ENCODE results near the gene PRKD3. TPM values are rescaled to one million over a fixed set of nuclear protein-coding genes. Genes with fewer than 3 reads are reported as not detected.

PRKD3 gene
- total RNA-seq, 2 experiments from 2014 or later, result 9.3 to 13.4 TPM

- H3K27ac Mint-ChIP-seq, result no peak overlapping the region
- H3K27me3 Mint-ChIP-seq, result peaks cover 67% of the 10 kb centered on the region
- no peaks in the 10 kb centered on the region for H3K9me3 Mint-ChIP-seq
- H3K36me3 Mint-ChIP-seq (ENCODE audit: low read depth), result no peaks in the 10 kb centered on the region
- no peaks in the 10 kb centered on the region for H3K4me1 Mint-ChIP-seq
- ChIA-PET CTCF (interaction anchor here (2.1 kb wide), 1 partner anchor 16 kb away, joined by 4 read pairs; no protein-coding TSS in a partner anchor), POLR2A (no interaction called here)
- no peak overlapping the region for H3K4me3 Mint-ChIP-seq
- no peak for DNase-seq
These were observed 13.1 kb upstream of the PRKD3 start for GRCh38 chr2:37337620-37338280.

GRCh38 chr2:37335604-37336003 is 11.0 kb upstream of the PRKD3 start:
- no peak overlapping the region for H3K4me3 Mint-ChIP-seq
- no peaks in the 10 kb centered on the region for H3K4me1 Mint-ChIP-seq
- peaks cover 64% of the 10 kb centered on the region for H3K27me3 Mint-ChIP-seq
- H3K9me3 Mint-ChIP-seq, result no peaks in the 10 kb centered on the region
- CTCF ChIA-PET, result interaction anchor here (1.1 to 1.3 kb wide), 2 partner anchors 10 to 32 kb away, joined by 3 read pairs; no protein-coding TSS in a partner anchor
- no peak overlapping the region for H3K27ac Mint-ChIP-seq
- POLR2A ChIA-PET, result no interaction called here
- DNase-seq, result no peak
- H3K36me3 Mint-ChIP-seq (ENCODE audit: low read depth), result no peaks in the 10 kb centered on the region

GRCh38 chr2:37333256-37333655 is 8.6 kb upstream of the PRKD3 start:
- no peak overlapping the region for H3K4me3 Mint-ChIP-seq
- H3K27ac Mint-ChIP-seq, result no peak overlapping the region
- no peaks in the 10 kb centered on the region for H3K4me1 Mint-ChIP-seq
- H3K27me3 Mint-ChIP-seq, result peaks cover 51% of the 10 kb centered on the region
- H3K9me3 Mint-ChIP-seq, result no peaks in the 10 kb centered on the region
- no peak for DNase-seq
- POLR2A ChIA-PET, result no interaction called here
- CTCF ChIA-PET, result no interaction called here
- H3K36me3 Mint-ChIP-seq (ENCODE audit: low read depth), result no peaks in the 10 kb centered on the region

- no peak overlapping the region for H3K27ac Mint-ChIP-seq
- H3K36me3 Mint-ChIP-seq (ENCODE audit: low read depth), result no peaks in the 10 kb centered on the region
- no peak overlapping the region for H3K4me3 Mint-ChIP-seq
- CTCF ChIA-PET, result no interaction called here
- H3K27me3 Mint-ChIP-seq, result peaks cover 51% of the 10 kb centered on the region
- no peaks in the 10 kb centered on the region for H3K4me1 Mint-ChIP-seq
- POLR2A ChIA-PET, result no interaction called here
- no peak for DNase-seq
- no peaks in the 10 kb centered on the region for H3K9me3 Mint-ChIP-seq
These were observed 7.9 kb upstream of the PRKD3 start for GRCh38 chr2:37332560-37332959.

GRCh38 chr2:37330681-37331080 is 6.0 kb upstream of the PRKD3 start:
- no peak overlapping the region for H3K4me3 Mint-ChIP-seq
- POLR2A ChIA-PET, result no interaction called here
- CTCF ChIA-PET, result interaction anchor here (1.0 kb wide), 1 partner anchor 12 kb away, joined by 3 read pairs; no protein-coding TSS in a partner anchor

GRCh38 chr2:37326866-37327634 is 2.4 kb upstream of the PRKD3 start:
- Mint-ChIP-seq H3K27ac (no peak overlapping the region), H3K4me3 (no peak overlapping the region), H3K4me1 (peaks cover 16% of the 10 kb centered on the region), H3K36me3 (ENCODE audit: low read depth) (peaks cover 3% of the 10 kb centered on the region), H3K27me3 (peaks cover 53% of the 10 kb centered on the region), H3K9me3 (no peaks in the 10 kb centered on the region)
- ChIA-PET POLR2A (no interaction called here), CTCF (interaction anchor here (0.9 kb wide), 1 partner anchor 21 kb away, joined by 3 read pairs; no protein-coding TSS in a partner anchor)
- DNase-seq, result no peak

More at GRCh38 chr2:37330681-37331080, 6.0 kb upstream of the PRKD3 start:
- Mint-ChIP-seq H3K36me3 (ENCODE audit: low read depth) (no peaks in the 10 kb centered on the region), H3K27me3 (peaks cover 60% of the 10 kb centered on the region), H3K9me3 (no peaks in the 10 kb centered on the region), H3K4me1 (no peaks in the 10 kb centered on the region), H3K27ac (no peak overlapping the region)
- DNase-seq, result no peak

- POLR2A ChIA-PET, result interaction anchor here (0.6 kb wide), 1 partner anchor 87 kb away, joined by 8 read pairs; no protein-coding TSS in a partner anchor
- CTCF ChIA-PET, result interaction anchor here (1.3 kb wide), 1 partner anchor 10 kb away, joined by 3 read pairs; no protein-coding TSS in a partner anchor
- H3K9me3 Mint-ChIP-seq, result no peaks in the 10 kb centered on the region
These were observed 1.7 kb upstream of the PRKD3 start for GRCh38 chr2:37326285-37326684.

GRCh38 chr2:37325625-37326071 is 1.0 kb upstream of the PRKD3 start:
- Mint-ChIP-seq H3K27ac (no peak overlapping the region), H3K4me3 (peak overlapping the region; percentile 70), H3K4me1 (peaks cover 21% of the 10 kb centered on the region), H3K9me3 (no peaks in the 10 kb centered on the region), H3K36me3 (ENCODE audit: low read depth) (peaks cover 3% of the 10 kb centered on the region), H3K27me3 (peaks cover 48% of the 10 kb centered on the region)
- no peak for DNase-seq
- CTCF ChIA-PET, result interaction anchor here (1.3 kb wide), 1 partner anchor 10 kb away, joined by 3 read pairs; no protein-coding TSS in a partner anchor
- POLR2A ChIA-PET, result interaction anchor here (0.6 kb wide), 1 partner anchor 87 kb away, joined by 8 read pairs; no protein-coding TSS in a partner anchor

More at GRCh38 chr2:37326285-37326684, 1.7 kb upstream of the PRKD3 start:
- H3K36me3 Mint-ChIP-seq (ENCODE audit: low read depth), result peaks cover 3% of the 10 kb centered on the region
- peaks cover 20% of the 10 kb centered on the region for H3K4me1 Mint-ChIP-seq
- H3K27ac Mint-ChIP-seq, result no peak overlapping the region
- peaks cover 53% of the 10 kb centered on the region for H3K27me3 Mint-ChIP-seq
- H3K4me3 Mint-ChIP-seq, result no peak overlapping the region
- DNase-seq, result no peak

DNA sequence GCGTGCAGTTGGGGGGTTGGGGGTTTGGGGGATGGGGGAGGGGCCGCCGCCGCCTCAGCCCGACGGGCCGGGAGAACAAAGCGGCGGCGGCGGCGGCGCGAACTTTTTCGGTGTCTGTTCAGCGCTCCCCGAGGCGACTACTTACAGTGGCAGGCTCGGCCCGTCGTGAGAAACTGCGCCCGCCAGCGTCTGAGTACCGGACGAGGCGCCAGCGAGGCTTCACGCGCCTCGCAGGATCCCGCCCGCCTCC is 172 bp downstream of the PRKD3 start:
- peaks cover 51% of the 10 kb centered on the region for H3K27me3 Mint-ChIP-seq
- H3K9me3 Mint-ChIP-seq, result no peaks in the 10 kb centered on the region
- POLR2A ChIA-PET, result no interaction called here
- H3K36me3 Mint-ChIP-seq (ENCODE audit: low read depth), result peaks cover 3% of the 10 kb centered on the region
- CTCF ChIA-PET, result interaction anchor here (0.5 to 1.4 kb wide), 2 partner anchors 15 to 53 kb away, joined by 3 to 5 read pairs; no protein-coding TSS in a partner anchor
- H3K4me3 Mint-ChIP-seq, result peak overlapping the region; percentile 54
- peak; percentile 70 for DNase-seq
- peaks cover 21% of the 10 kb centered on the region for H3K4me1 Mint-ChIP-seq
- H3K27ac Mint-ChIP-seq, result no peak overlapping the region

DNA sequence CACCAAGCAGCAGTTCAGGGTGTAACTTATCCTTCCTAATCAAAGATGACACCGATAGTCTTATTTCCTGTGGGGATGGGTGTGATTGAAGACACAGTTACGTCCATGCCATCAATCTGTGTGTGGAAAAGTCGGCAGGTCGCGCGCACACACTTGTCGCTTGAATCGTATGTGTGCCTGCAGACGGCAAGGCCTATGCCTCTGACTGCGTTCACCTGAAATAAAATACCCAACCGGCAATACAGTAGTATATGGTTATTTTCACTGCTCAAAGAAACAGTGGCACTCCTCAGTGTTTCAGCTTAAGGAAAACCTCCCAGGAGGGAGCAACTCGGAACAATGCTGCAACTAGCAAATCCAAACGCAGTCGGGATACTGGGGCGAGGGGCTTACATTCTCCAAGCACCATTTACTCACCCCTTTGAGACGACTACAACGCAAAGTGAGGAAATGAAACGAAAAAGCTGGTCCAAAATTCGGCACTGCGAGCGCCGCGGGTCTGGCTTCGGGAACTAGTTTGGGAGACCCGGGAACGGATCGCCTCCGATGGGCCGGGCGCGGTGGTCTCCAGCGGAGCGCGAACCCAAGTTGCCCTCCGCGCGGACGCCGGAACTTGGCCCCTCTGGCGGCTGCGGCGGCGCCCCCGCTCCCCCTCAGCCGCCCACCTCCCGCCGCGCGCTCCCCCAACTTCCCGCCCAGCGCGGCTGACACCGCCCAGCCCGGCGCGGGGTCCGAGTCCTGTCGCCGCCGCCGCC is 675 bp downstream of the PRKD3 start:
- ChIA-PET POLR2A (interaction anchor here (0.6 kb wide), 1 partner anchor 387 kb away, joined by 3 read pairs; no protein-coding TSS in a partner anchor), CTCF (interaction anchor here (0.6 to 1.4 kb wide), 2 partner anchors 19 to 54 kb away, joined by 3 to 5 read pairs; no protein-coding TSS in a partner anchor)
- peaks cover 3% of the 10 kb centered on the region for H3K36me3 Mint-ChIP-seq (ENCODE audit: low read depth)
- peak overlapping the region; percentile 90 for H3K27ac Mint-ChIP-seq
- peaks cover 51% of the 10 kb centered on the region for H3K27me3 Mint-ChIP-seq
- H3K9me3 Mint-ChIP-seq, result no peaks in the 10 kb centered on the region
- H3K4me1 Mint-ChIP-seq, result peaks cover 21% of the 10 kb centered on the region
- peak overlapping the region; percentile 91 for H3K4me3 Mint-ChIP-seq
- DNase-seq, result peak; percentile 34

DNA sequence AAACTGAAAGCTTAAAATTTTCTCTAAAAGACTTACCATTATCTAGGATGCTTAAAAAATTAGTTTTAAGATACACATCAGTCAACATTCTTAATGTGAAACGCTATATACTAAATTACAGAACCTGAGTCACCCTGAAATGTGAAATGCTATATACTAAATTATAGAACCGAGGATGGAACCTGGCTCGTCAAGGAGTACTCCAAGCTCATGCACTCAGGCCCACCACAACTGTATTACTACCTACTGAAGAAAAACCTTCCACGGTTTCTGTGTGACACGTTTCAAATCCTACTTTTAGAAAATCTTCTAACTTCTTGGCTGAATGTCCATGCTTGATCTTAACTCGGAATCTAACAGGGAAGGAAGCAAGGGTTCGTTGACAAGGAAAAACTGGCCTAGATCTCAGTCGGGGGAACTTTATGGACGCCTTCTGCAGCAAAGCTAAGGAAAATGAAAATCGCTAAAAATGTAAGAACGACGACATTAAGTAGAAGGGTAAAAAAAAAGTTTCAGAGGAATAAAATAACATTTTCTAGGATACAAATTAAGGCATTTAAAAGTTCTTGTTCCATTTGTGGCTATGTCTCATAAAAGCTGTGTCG is 1.4 kb downstream of the PRKD3 start:
- peaks cover 23% of the 10 kb centered on the region for H3K4me1 Mint-ChIP-seq
- H3K27ac Mint-ChIP-seq, result peak overlapping the region; percentile 90
- no peak for DNase-seq
- POLR2A ChIA-PET, result interaction anchor here (0.6 kb wide), 1 partner anchor 388 kb away, joined by 3 read pairs; no protein-coding TSS in a partner anchor
- H3K9me3 Mint-ChIP-seq, result no peaks in the 10 kb centered on the region
- peak overlapping the region; percentile 91 for H3K4me3 Mint-ChIP-seq
- CTCF ChIA-PET, result interaction anchor here (0.6 kb wide), 1 partner anchor 18 kb away, joined by 3 read pairs; no protein-coding TSS in a partner anchor
- H3K36me3 Mint-ChIP-seq (ENCODE audit: low read depth), result peaks cover 3% of the 10 kb centered on the region
- H3K27me3 Mint-ChIP-seq, result peaks cover 49% of the 10 kb centered on the region

DNA sequence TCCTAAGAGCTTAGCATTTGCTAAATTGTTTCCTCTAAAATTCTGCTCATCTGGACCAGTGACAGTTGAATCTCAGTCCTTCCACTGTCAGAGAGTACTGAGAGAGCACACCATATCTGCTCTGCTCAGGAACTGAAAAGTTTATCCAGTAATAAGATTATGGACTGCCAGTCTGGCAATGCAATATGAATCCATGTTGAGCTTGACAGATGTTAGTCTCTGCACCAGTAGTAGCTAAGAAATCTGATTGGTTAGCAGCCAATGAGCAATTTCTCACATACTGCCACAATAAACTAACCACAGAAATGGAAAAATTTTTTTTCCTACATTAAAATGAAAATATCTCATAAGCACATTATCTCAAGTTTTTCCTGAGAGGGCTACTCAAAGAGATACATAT is 2.3 kb downstream of the PRKD3 start:
- Mint-ChIP-seq H3K4me1 (peaks cover 28% of the 10 kb centered on the region), H3K4me3 (no peak overlapping the region), H3K27ac (no peak overlapping the region), H3K36me3 (ENCODE audit: low read depth) (peaks cover 3% of the 10 kb centered on the region), H3K27me3 (peaks cover 41% of the 10 kb centered on the region), H3K9me3 (no peaks in the 10 kb centered on the region)
- no peak for DNase-seq
- ChIA-PET POLR2A (no interaction called here), CTCF (no interaction called here)

Data from activated CD4-positive, alpha-beta T cell treated with anti-CD3 and anti-CD28 coated beads, Interleukin-2, amount 10 ng/mL, durations not matched to agents 7 days and 5 days (primary cell).